Fibroblast of lung (primary cell): ENCODE measurements around the gene TRIM47.

ENCODE experiments used
- EZH2 ChIP-seq: IDR thresholded peaks from 2 replicates; pipeline ENCODE4 v1.5.1; 2012; ENCODE audit warnings: low read length, control low read depth, mild to moderate bottlenecking; ENCODE audit errors: missing control alignments
- TF ChIP-seq, protein P1 (sequence below), 2 donors: IDR thresholded peaks in 1 of 2; conservative IDR thresholded peaks in 1 of 2; 1 replicate in 1 of 2; 2 replicates in 1 of 2; pipeline ENCODE4 v1.5.1; 2011 to 2012; ENCODE audit warnings: low read length in 2 of 2, control low read depth in 1 of 2, inconsistent platforms in 1 of 2, low read depth in 1 of 2, mild to moderate bottlenecking in 1 of 2

DNA sequence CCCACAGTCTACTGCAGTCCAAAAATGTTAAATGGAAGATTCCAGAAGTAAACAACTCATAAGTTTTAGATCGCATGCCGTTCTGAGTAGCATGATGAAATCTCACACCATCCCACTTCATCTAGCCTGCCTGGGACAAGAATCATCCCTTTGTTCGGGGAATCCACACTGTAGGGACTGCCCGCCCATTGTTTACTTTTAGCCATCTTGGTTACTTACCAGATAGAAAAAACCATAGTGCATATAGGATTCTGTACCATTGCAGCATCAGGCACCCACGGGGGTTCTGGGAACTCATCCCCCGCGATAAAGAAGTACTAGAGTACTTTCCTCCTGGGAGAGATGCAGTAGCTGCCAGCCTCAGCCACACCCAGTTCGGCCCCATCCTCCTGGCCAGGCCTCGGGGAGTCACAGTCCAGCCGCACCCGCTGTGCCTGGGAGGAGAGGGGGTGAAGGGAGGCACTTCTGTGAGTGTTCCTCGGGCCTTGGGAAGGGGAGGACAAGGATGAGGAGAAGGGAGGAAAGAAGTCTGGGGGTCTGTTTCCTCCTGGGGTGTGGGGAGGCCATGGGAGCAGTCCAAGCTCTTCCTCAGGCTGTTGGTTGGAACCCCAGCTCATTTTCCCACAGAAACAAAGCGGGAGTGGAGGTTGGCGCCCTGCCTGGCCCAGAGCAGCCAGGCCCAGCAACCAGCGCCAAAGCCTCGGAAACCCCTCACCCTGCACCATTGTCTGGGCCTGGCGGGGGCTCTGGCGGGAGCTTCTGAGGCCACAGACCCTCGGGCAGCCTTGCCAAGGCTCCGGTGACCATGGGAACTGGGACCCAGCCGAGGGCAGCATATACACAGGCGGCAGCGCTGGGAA is 8.9 kb downstream of the TRIM47 start:
- TF ChIP-seq, protein P1, sequence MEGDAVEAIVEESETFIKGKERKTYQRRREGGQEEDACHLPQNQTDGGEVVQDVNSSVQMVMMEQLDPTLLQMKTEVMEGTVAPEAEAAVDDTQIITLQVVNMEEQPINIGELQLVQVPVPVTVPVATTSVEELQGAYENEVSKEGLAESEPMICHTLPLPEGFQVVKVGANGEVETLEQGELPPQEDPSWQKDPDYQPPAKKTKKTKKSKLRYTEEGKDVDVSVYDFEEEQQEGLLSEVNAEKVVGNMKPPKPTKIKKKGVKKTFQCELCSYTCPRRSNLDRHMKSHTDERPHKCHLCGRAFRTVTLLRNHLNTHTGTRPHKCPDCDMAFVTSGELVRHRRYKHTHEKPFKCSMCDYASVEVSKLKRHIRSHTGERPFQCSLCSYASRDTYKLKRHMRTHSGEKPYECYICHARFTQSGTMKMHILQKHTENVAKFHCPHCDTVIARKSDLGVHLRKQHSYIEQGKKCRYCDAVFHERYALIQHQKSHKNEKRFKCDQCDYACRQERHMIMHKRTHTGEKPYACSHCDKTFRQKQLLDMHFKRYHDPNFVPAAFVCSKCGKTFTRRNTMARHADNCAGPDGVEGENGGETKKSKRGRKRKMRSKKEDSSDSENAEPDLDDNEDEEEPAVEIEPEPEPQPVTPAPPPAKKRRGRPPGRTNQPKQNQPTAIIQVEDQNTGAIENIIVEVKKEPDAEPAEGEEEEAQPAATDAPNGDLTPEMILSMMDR (conservative IDR thresholded peaks at IDR 0.05 in 1 of 2, IDR thresholded peaks at IDR 0.05 in 1 of 2; ENCODE audit: low read depth in 1 of 2, low read length in 2 of 2) = no peak
- no peak for TF ChIP-seq EZH2
